Transverse colon (tissue), 4 donors: Measurements from ENCODE around the gene NRIP3. TPM values are rescaled to one million over a fixed set of nuclear protein-coding genes. Genes with fewer than 3 reads are reported as not detected.

Experiments used
- DNase-seq: peaks from one replicate; pipeline ENCODE4 v3.0.0-alpha.2; 2019
- H3K27ac ChIP-seq, 4 donors: fragments of 200-600 bp; sonication (generic); 2 replicates each; pipeline ENCODE4 v1.5.1; 2016 to 2018; ENCODE audit warnings: inconsistent platforms in 4 of 4
- H3K27me3 ChIP-seq: fragments of 200-600 bp; sonication (generic); 2 replicates; pipeline ENCODE4 v1.5.1; 2017; ENCODE audit warnings: inconsistent platforms
- H3K36me3 ChIP-seq, 4 donors: fragments of 200-600 bp; sonication (generic); 2 replicates each; pipeline ENCODE4 v1.5.1; 2017 to 2019; ENCODE audit warnings: inconsistent platforms in 4 of 4
- H3K4me1 ChIP-seq, 4 donors: fragments of 200-600 bp; sonication (generic); 2 replicates each; pipeline ENCODE4 v1.5.1; 2017 to 2020; ENCODE audit warnings: inconsistent platforms in 4 of 4
- H3K4me3 ChIP-seq, 4 donors: fragments of 200-600 bp; sonication (generic); 1 replicate in 1 of 4; 2 replicates in 3 of 4; pipeline versions ENCODE4 v1.5.1 to v1.6.1; 2017 to 2019; ENCODE audit warnings: inconsistent platforms in 4 of 4
- H3K9me3 ChIP-seq, 2 donors: fragments of 200-600 bp; sonication (generic); 2 replicates each; pipeline ENCODE4 v1.5.1; 2017 to 2019; ENCODE audit warnings: inconsistent platforms in 2 of 2
- CTCF ChIP-seq, 5 experiments: fragments of 200-600 bp in 3 of 5; fragments of 450-650 bp in 2 of 5; sonication (generic) in 3 of 5; IDR thresholded peaks; 1 replicate in 2 of 5; 2 replicates in 3 of 5; pipeline ENCODE4 v1.5.1; 2016 to 2017; ENCODE audit warnings: antibody characterized with exemption in 5 of 5, inconsistent platforms in 3 of 5, mild to moderate bottlenecking in 2 of 5, moderate library complexity in 1 of 5
- EP300 ChIP-seq: sonication (generic); formaldehyde crosslinking; IDR thresholded peaks from one replicate; pipeline ENCODE4 v1.6.1; 2017; ENCODE audit warnings: antibody characterized with exemption, low read depth
- POLR2A ChIP-seq: fragments of 450-650 bp; IDR thresholded peaks from one replicate; pipeline ENCODE4 v1.6.1; 2016; ENCODE audit warnings: antibody characterized with exemption, mild to moderate bottlenecking, moderate library complexity
- POLR2AphosphoS5 ChIP-seq, 3 donors: sonication (generic); formaldehyde crosslinking; IDR thresholded peaks; one replicate each; pipeline ENCODE4 v1.6.1; 2016; ENCODE audit warnings: antibody characterized with exemption in 3 of 3
- WGBS, 2 donors: methylation state at CpG; one replicate each; pipeline ENCODE4 v1.1.5; 2018; ENCODE audit warnings: low coverage in 1 of 2; 5-methylcytosine and 5-hydroxymethylcytosine counted together
- in situ Hi-C, 4 donors: fragments of 200-750 bp; cut with MboI; loops; one replicate each; pipeline versions ENCODE4 v1.15.0 to v1.15.1; 2017; ENCODE audit warnings: low sequenced_read_pairs in 3 of 4, low pct_ligation_motif_present in 1 of 4, low pct_unique_long_range_greater_than_20kb in 1 of 4
- intact Hi-C: fragments of 100-400 bp; cut with DNase I; formaldehyde crosslinking; loops from one replicate; pipeline ENCODE4 v1.15.1; 2023; ENCODE audit warnings: low total_unique reads
- small RNA-seq, 4 donors: library from RNA; depleted of rRNA; stranded (forward); fragments of <200 nt; gene quantifications; one replicate each; pipeline ENCODE3, GENCODE V24; 2016
- total RNA-seq, 4 donors: library from RNA; depleted of rRNA; stranded (reverse); fragments of >200 nt; gene quantifications; one replicate each; pipeline ENCODE4 v1.1.0, GENCODE V29; 2016

The NRIP3 gene
- total RNA-seq, 4 donors from 2014 or later: 0.82 to 1.9 TPM; not detected in 2

GRCh38 chr11:8933931-8934330 lies 69.9 kb downstream of the NRIP3 start:
- Histone ChIP-seq H3K27ac (no peak overlapping the region), H3K36me3 (no peaks in the 10 kb centered on the region), H3K27me3 (no peaks in the 10 kb centered on the region), H3K4me3 (no peak overlapping the region), H3K4me1 (no peaks in the 10 kb centered on the region), H3K9me3 (no peaks in the 10 kb centered on the region)
- no peak for TF ChIP-seq CTCF (IDR thresholded peaks at IDR 0.05)
- TF ChIP-seq POLR2A: no peak
- TF ChIP-seq POLR2AphosphoS5 (IDR thresholded peaks at IDR 0.05): no peak
- no peak for TF ChIP-seq EP300
- in situ Hi-C loops: no loop called here
- DNase-seq: no peak
- intact Hi-C loops: no loop called here
- 80% methylated on average over 6 of the region's 6 CpGs; no CpG with 5 or more reads in 1 of the 2 donors for WGBS, 2 donors

GRCh38 chr11:8932564-8933180 lies 71.1 kb downstream of the NRIP3 start, which contains the start of gene C11orf16:
Gene C11orf16 (minus strand): TSS chr11:8932947. CDS start chr11:8932308, 639 bp downstream.
- Histone ChIP-seq H3K9me3 (no peaks in the 10 kb centered on the region), H3K4me3 (no peak within 1 kb of the TSS), H3K4me1 (no peaks in the 10 kb centered on the region), H3K27ac (no peak within 1 kb of the TSS), H3K36me3 (no peaks in the 10 kb centered on the region), H3K27me3 (no peaks in the 10 kb centered on the region)
- in situ Hi-C loops: no loop called here
- 82% methylated on average over 12 of the region's 12 CpGs; no CpG with 5 or more reads in 1 of the 2 donors for WGBS, 2 donors
- DNase-seq: no peak
- TF ChIP-seq POLR2AphosphoS5 (IDR thresholded peaks at IDR 0.05) (no peak), EP300 (no peak), POLR2A (no peak), CTCF (IDR thresholded peaks at IDR 0.05) (no peak)
- intact Hi-C loops: no loop called here

Small RNA genes within 50 kb of the gene (small RNA-seq; reads per million reads assigned to genes)
- 0 reads per million in 4 donors for gene RF00019

Other genes starting within 250 kb of the NRIP3 start
- gene AKIP1, start 92.8 kb downstream of the NRIP3 start, total RNA-seq: 10 to 100 TPM in 2 of 4 donors, 1 to 10 TPM in 2; 5.2 to 21.2 (median 11.0) TPM
- not detected for gene C11orf16, start 71.1 kb downstream of the NRIP3 start, total RNA-seq
- not detected for gene ASCL3, start 61.0 kb downstream of the NRIP3 start, total RNA-seq
- 10 to 100 TPM; 20.5 to 93.9 (median 58.5) TPM for gene TMEM9B, start 39.6 kb downstream of the NRIP3 start, total RNA-seq
- gene SCUBE2, start 87.6 kb upstream of the NRIP3 start, total RNA-seq: 10 to 100 TPM in 2 of 4 donors, 1 to 10 TPM in 2; 4.6 to 20.0 (median 10.9) TPM